ENCODE results near the gene SLC39A12.

DNA sequence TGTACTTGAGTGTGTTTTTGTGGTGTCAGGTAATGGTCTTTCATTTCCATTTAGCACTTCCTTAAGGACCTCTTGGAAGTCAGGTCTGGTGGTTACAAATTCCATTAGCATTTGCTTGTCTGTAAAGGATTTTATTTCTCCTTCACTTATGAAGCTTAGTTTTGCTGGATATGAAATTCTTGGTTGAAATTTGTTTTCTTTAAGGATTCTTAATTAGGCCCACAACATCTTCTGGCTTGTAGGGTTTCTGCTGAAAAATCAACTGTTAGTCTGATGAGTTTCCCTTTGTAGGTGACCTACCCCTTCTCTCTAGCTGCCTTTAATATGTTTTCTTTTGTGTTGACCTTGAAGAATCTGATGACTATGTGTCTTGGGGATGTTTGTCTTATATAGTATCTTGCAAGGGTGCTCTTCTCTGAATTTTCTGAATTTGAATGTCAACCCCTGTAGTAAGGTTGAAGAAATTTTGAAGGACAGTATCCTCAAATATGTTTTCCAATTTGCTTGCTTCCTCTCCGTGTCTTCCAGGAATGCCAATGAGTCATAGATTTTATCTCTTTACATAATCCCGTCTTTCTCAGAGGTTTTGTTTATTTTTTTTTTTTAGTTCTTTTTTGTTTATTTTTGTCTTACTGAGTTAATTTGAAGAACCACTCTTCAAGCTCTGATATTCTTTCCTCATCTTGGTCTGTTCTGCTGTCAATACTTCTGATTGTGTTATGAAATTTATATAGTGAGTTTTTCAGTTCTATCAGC is 70.2 kb downstream of the SLC39A12 start:
- TF ChIP-seq CTCF (IDR thresholded peaks at IDR 0.05): no peak
- no peak for TF ChIP-seq POLR2A (IDR thresholded peaks at IDR 0.05)
- TF ChIP-seq POLR2AphosphoS5 (IDR thresholded peaks at IDR 0.05): no peak

All from stomach (tissue), 4 donors.